GM18502 (cell line): ENCODE results near the gene MELTF.
"Not testable (repeated sequence)": the region's sequence is repeated elsewhere in the genome, so short reads cannot be mapped to it uniquely, and the experiment has no call there.

Source experiments
- ATAC-seq: cut with Tn5 transposase; IDR thresholded peaks from one replicate; pipeline ENCODE4 v1.9.1; 2021; ENCODE audit warnings: mild to moderate bottlenecking; ENCODE audit not compliant: unreplicated experiment, poor library complexity

Gene MELTF

GRCh38 chr3:197029511-197030167 lies at the start of gene MELTF:
Gene MELTF, minus strand, starts transcription at chr3:197029817. Its CDS starts 115 bp downstream, at chr3:197029702.
- ATAC-seq = peak; percentile 81

GRCh38 chr3:197076415-197076814 lies 46.8 kb upstream of the MELTF start:
- no peak for ATAC-seq

- no peak for ATAC-seq
Measured at GRCh38 chr3:197068077-197068476, 38.5 kb upstream of the MELTF start.

GRCh38 chr3:197064771-197065170 lies 35.2 kb upstream of the MELTF start:
- no peak for ATAC-seq

- no peak for ATAC-seq
Measured at GRCh38 chr3:197062446-197062845, 32.8 kb upstream of the MELTF start.

GRCh38 chr3:197051637-197052036 lies 22.0 kb upstream of the MELTF start:
- not testable (repeated sequence) for ATAC-seq

GRCh38 chr3:197050511-197050910 lies 20.9 kb upstream of the MELTF start:
- ATAC-seq = peak; percentile 72

GRCh38 chr3:197042539-197042938 lies 12.9 kb upstream of the MELTF start:
- ATAC-seq = no peak

- no peak for ATAC-seq
Measured at GRCh38 chr3:197041875-197042488, 12.4 kb upstream of the MELTF start.

GRCh38 chr3:197040658-197041057 lies 11.0 kb upstream of the MELTF start:
- no peak for ATAC-seq

GRCh38 chr3:197038679-197039462 lies 9.3 kb upstream of the MELTF start:
- no peak for ATAC-seq

GRCh38 chr3:197035577-197035976 lies 6.0 kb upstream of the MELTF start:
- ATAC-seq = no peak

- not testable (repeated sequence) for ATAC-seq
Measured at GRCh38 chr3:197034778-197035177, 5.2 kb upstream of the MELTF start.

- ATAC-seq = not testable (repeated sequence)
Measured at GRCh38 chr3:197033764-197034163, 4.1 kb upstream of the MELTF start.

- ATAC-seq = no peak
Measured at GRCh38 chr3:197031315-197032285, 2.0 kb upstream of the MELTF start.

- ATAC-seq = no peak
Measured at GRCh38 chr3:197030379-197031314, 1.0 kb upstream of the MELTF start.

- ATAC-seq = peak; percentile 21
Measured at GRCh38 chr3:197028728-197029510, 698 bp downstream of the MELTF start.
